Mesothelial cell of epicardium (in vitro differentiated cells): ENCODE results near the gene GPC6. TPM values are rescaled to one million over a fixed set of nuclear protein-coding genes. Genes with fewer than 3 reads are reported as not detected.
"Not testable (repeated sequence)": the region's sequence is repeated elsewhere in the genome, so short reads cannot be mapped to it uniquely, and the experiment has no call there.

Experiments used
- DNase-seq, 2 experiments: peaks; one replicate each; pipeline ENCODE4 v3.0.0; 2021; ENCODE audit warnings: low spot score in 2 of 2; ENCODE audit not compliant: unreplicated experiment in 2 of 2
- H3K27ac Mint-ChIP-seq: 2 replicates; pipeline ENCODE4 v1.8.0; 2021; ENCODE audit warnings: mixed read lengths
- H3K27me3 Mint-ChIP-seq: 2 replicates; pipeline ENCODE4 v1.8.0; 2021; ENCODE audit warnings: low read depth, mixed read lengths
- H3K36me3 Mint-ChIP-seq: 2 replicates; pipeline ENCODE4 v1.8.0; 2021; ENCODE audit warnings: mixed read lengths
- H3K4me1 Mint-ChIP-seq: 2 replicates; pipeline ENCODE4 v1.8.0; 2021; ENCODE audit warnings: mixed read lengths
- H3K4me3 Mint-ChIP-seq: 2 replicates; pipeline ENCODE4 v1.8.0; 2021; ENCODE audit warnings: mild to moderate bottlenecking, moderate library complexity, mixed read lengths
- H3K9me3 Mint-ChIP-seq: 2 replicates; pipeline ENCODE4 v1.8.0; 2021; ENCODE audit warnings: mixed read lengths
- CTCF ChIP-seq: fragments of 200-600 bp; sonication (generic); IDR thresholded peaks from one replicate; pipeline ENCODE4 v1.5.0; 2021; ENCODE audit warnings: antibody characterized with exemption; ENCODE audit not compliant: unreplicated experiment
- total RNA-seq: library from RNA; stranded (reverse); gene quantifications from 3 replicates; pipeline ENCODE4 v1.2.1, GENCODE V29; 2021

Gene GPC6
- total RNA-seq, 1 donor from 2014 or later = 112 TPM

GRCh38 chr13:93307651-93308050 lies 81.0 kb downstream of the GPC6 start:
- Mint-ChIP-seq H3K27ac (no peak overlapping the region), H3K36me3 (no peaks in the 10 kb centered on the region), H3K9me3 (no peaks in the 10 kb centered on the region), H3K4me1 (peaks cover 19% of the 10 kb centered on the region), H3K4me3 (no peak overlapping the region), H3K27me3 (no peaks in the 10 kb centered on the region)
- no peak for TF ChIP-seq CTCF
- no peak for DNase-seq

GRCh38 chr13:93309886-93310523 lies 83.4 kb downstream of the GPC6 start:
- H3K27ac Mint-ChIP-seq = no peak overlapping the region
- no peak for DNase-seq
- no peaks in the 10 kb centered on the region for H3K36me3 Mint-ChIP-seq
- H3K27me3 Mint-ChIP-seq = no peaks in the 10 kb centered on the region
- H3K9me3 Mint-ChIP-seq = no peaks in the 10 kb centered on the region
- no peak overlapping the region for H3K4me3 Mint-ChIP-seq
- no peak for TF ChIP-seq CTCF
- peaks cover 28% of the 10 kb centered on the region for H3K4me1 Mint-ChIP-seq

- Mint-ChIP-seq H3K27ac (no peak overlapping the region), H3K4me1 (peaks cover 45% of the 10 kb centered on the region), H3K36me3 (no peaks in the 10 kb centered on the region), H3K4me3 (no peak overlapping the region), H3K27me3 (no peaks in the 10 kb centered on the region), H3K9me3 (no peaks in the 10 kb centered on the region)
- no peak for DNase-seq
- no peak for TF ChIP-seq CTCF
These were observed 90.2 kb downstream of the GPC6 start for GRCh38 chr13:93316841-93317240.

- Mint-ChIP-seq H3K36me3 (peaks cover 5% of the 10 kb centered on the region), H3K4me3 (no peak overlapping the region), H3K27me3 (no peaks in the 10 kb centered on the region), H3K27ac (no peak overlapping the region), H3K4me1 (peaks cover 44% of the 10 kb centered on the region), H3K9me3 (peaks cover 5% of the 10 kb centered on the region)
- TF ChIP-seq CTCF = no peak
- DNase-seq = no peak
These were observed 92.1 kb downstream of the GPC6 start for GRCh38 chr13:93318534-93319254.

GRCh38 chr13:93320942-93321341 lies 94.3 kb downstream of the GPC6 start:
- no peak for TF ChIP-seq CTCF
- H3K36me3 Mint-ChIP-seq = peaks cover 10% of the 10 kb centered on the region
- H3K27me3 Mint-ChIP-seq = no peaks in the 10 kb centered on the region
- DNase-seq = no peak
- H3K27ac Mint-ChIP-seq = no peak overlapping the region
- H3K4me3 Mint-ChIP-seq = no peak overlapping the region
- H3K9me3 Mint-ChIP-seq = peaks cover 10% of the 10 kb centered on the region
- peaks cover 40% of the 10 kb centered on the region for H3K4me1 Mint-ChIP-seq

- H3K36me3 Mint-ChIP-seq, H3K27ac Mint-ChIP-seq, H3K9me3 Mint-ChIP-seq, DNase-seq, H3K27me3 Mint-ChIP-seq, H3K4me3 Mint-ChIP-seq: not testable (repeated sequence)
- H3K4me1 Mint-ChIP-seq = peaks cover 37% of the 10 kb centered on the region
These were observed 97.3 kb downstream of the GPC6 start for GRCh38 chr13:93323880-93324279.
